Measurements from ENCODE around the gene PMS2. TPM values are rescaled to one million over a fixed set of nuclear protein-coding genes. Genes with fewer than 3 reads are reported as not detected.
"Not testable (repeated sequence)": the region's sequence is repeated elsewhere in the genome, so short reads cannot be mapped to it uniquely, and the experiment has no call there.

PMS2 gene
- total RNA-seq, 4 donors from 2014 or later = 9.1 to 11.0 (median 9.5) TPM

- not testable (repeated sequence) for H3K9me3 ChIP-seq, H3K27me3 ChIP-seq, H3K27ac ChIP-seq, H3K36me3 ChIP-seq, H3K4me3 ChIP-seq, H3K4me1 ChIP-seq
- peak; percentile 23 for ATAC-seq
- WGBS, 2 donors (ENCODE audit: low coverage in 1 of 2) = 97 to 98% methylated on average over 7 to 11 of the region's 14 CpGs
These were observed 77.6 kb downstream of the PMS2 start for GRCh38 chr7:5931250-5931649.

GRCh38 chr7:5930290-5930689 is 78.6 kb downstream of the PMS2 start:
- H3K9me3 ChIP-seq, H3K4me1 ChIP-seq, ATAC-seq, H3K27ac ChIP-seq, H3K4me3 ChIP-seq, H3K27me3 ChIP-seq, H3K36me3 ChIP-seq: not testable (repeated sequence)
- no CpG with 5 or more reads among the region's 10 CpGs for WGBS, 2 donors (ENCODE audit: low coverage in 1 of 2)

- H3K4me3 ChIP-seq, H3K27me3 ChIP-seq, H3K27ac ChIP-seq, H3K4me1 ChIP-seq, H3K9me3 ChIP-seq, H3K36me3 ChIP-seq, ATAC-seq: not testable (repeated sequence)
- no CpG with 5 or more reads among the region's 13 CpGs for WGBS, 2 donors (ENCODE audit: low coverage in 1 of 2)
These were observed 82.5 kb downstream of the PMS2 start for GRCh38 chr7:5926263-5926870.

- not testable (repeated sequence) for H3K9me3 ChIP-seq, H3K27me3 ChIP-seq, H3K4me3 ChIP-seq, H3K27ac ChIP-seq, ATAC-seq, H3K4me1 ChIP-seq
- peaks cover 0 to 11% of the 10 kb centered on the region in 2 donors for H3K36me3 ChIP-seq
- WGBS, 2 donors (ENCODE audit: low coverage in 1 of 2) = no CpG with 5 or more reads among the region's 12 CpGs
These were observed 84.2 kb downstream of the PMS2 start for GRCh38 chr7:5924630-5925029.

- ATAC-seq, H3K27ac ChIP-seq, H3K4me3 ChIP-seq, H3K9me3 ChIP-seq, H3K4me1 ChIP-seq, H3K27me3 ChIP-seq: not testable (repeated sequence)
- no CpG with 5 or more reads among the region's 2 CpGs for WGBS, 2 donors (ENCODE audit: low coverage in 1 of 2)
- H3K36me3 ChIP-seq = peaks cover 0 to 12% of the 10 kb centered on the region in 2 donors
These were observed 84.7 kb downstream of the PMS2 start for GRCh38 chr7:5924180-5924579.

Small RNA genes within 50 kb of the gene (small RNA-seq; reads per million reads assigned to genes)
- gene RF00019 (0 reads per million in 4 donors), gene RNU6-218P (0 reads per million in 4 donors), gene SNORA80D (0 to 0.99 (median 0.32) reads per million in 4 donors)

Other genes starting within 250 kb of the PMS2 start
- 10 to 100 TPM; 48.1 to 82.6 (median 49.4) TPM for gene RNF216, start 227.4 kb downstream of the PMS2 start, total RNA-seq
- not detected for gene OCM, start 128.3 kb downstream of the PMS2 start, total RNA-seq
- 10 to 100 TPM; 50.3 to 74.9 (median 56.2) TPM for gene CCZ1, start 110.3 kb downstream of the PMS2 start, total RNA-seq
- gene RSPH10B, start 38.4 kb downstream of the PMS2 start, total RNA-seq = not detected
- 10 to 100 TPM; 25.1 to 52.2 (median 38.1) TPM for gene AIMP2, start 223 bp upstream of the PMS2 start, total RNA-seq
- under 1 TPM in 1 of 4 donors, not detected in 3; 0.27 TPM for gene ANKRD61, start 22.3 kb upstream of the PMS2 start, total RNA-seq
- 100 to 1,000 TPM; 104 to 197 (median 116) TPM for gene EIF2AK1, start 50.1 kb upstream of the PMS2 start, total RNA-seq
- gene USP42, start 95.9 kb upstream of the PMS2 start, total RNA-seq = 10 to 100 TPM in 1 of 4 donors, 1 to 10 TPM in 3; 7.3 to 12.5 (median 9.7) TPM

All from gastroesophageal sphincter (tissue), 4 donors.